CD14-positive monocyte (primary cell): ENCODE measurements around the gene ZNF235. TPM values are rescaled to one million over a fixed set of nuclear protein-coding genes. Genes with fewer than 3 reads are reported as not detected.

Experiments used
- DNase-seq, 3 donors: peaks; one replicate each; pipeline ENCODE4 v3.0.0-alpha.2; 2011 to 2022
- H2AFZ ChIP-seq: 2 replicates; pipeline ENCODE4 v1.6.0; 2012; ENCODE audit warnings: mild to moderate bottlenecking, low read depth, low read length, inconsistent platforms; ENCODE audit not compliant: insufficient read depth, poor library complexity, severe bottlenecking
- H3K27ac ChIP-seq, 2 donors: 1 replicate in 1 of 2; 2 replicates in 1 of 2; pipeline ENCODE4 v1.5.1; 2012 to 2013; ENCODE audit warnings: low read length in 2 of 2, control low read depth in 1 of 2, inconsistent platforms in 1 of 2, low read depth in 1 of 2, mild to moderate bottlenecking in 1 of 2
- H3K27me3 ChIP-seq, 2 donors: one replicate each; pipeline versions ENCODE4 v1.6.0 to v1.6.1; 2011 to 2013; ENCODE audit warnings: low read length in 2 of 2; ENCODE audit not compliant: control insufficient read depth in 2 of 2, insufficient read depth in 2 of 2
- H3K36me3 ChIP-seq, 2 donors: replicated peaks in 1 of 2; 1 replicate in 1 of 2; 2 replicates in 1 of 2; pipeline versions ENCODE4 v1.5.1 to v1.6.1; 2012 to 2013; ENCODE audit warnings: low read length in 2 of 2, control low read depth in 1 of 2, inconsistent platforms in 1 of 2, mild to moderate bottlenecking in 1 of 2; ENCODE audit not compliant: insufficient read depth in 2 of 2, control insufficient read depth in 1 of 2
- H3K4me1 ChIP-seq, 2 donors: 1 replicate in 1 of 2; 2 replicates in 1 of 2; pipeline versions ENCODE4 v1.5.1 to v1.6.1; 2012 to 2013; ENCODE audit warnings: low read length in 2 of 2, control low read depth in 1 of 2, inconsistent platforms in 1 of 2, mild to moderate bottlenecking in 1 of 2, moderate library complexity in 1 of 2; ENCODE audit not compliant: insufficient read depth in 2 of 2, control insufficient read depth in 1 of 2
- H3K4me2 ChIP-seq: replicated peaks from 2 replicates; pipeline ENCODE3; 2012; ENCODE audit warnings: low read length, moderate library complexity, mild to moderate bottlenecking; ENCODE audit not compliant: poor library complexity, severe bottlenecking; ENCODE audit errors: extremely low read depth
- H3K4me3 ChIP-seq, 3 experiments: fragments of 200-600 bp in 1 of 3; sonication (generic) in 1 of 3; replicated peaks in 1 of 3; 1 replicate in 2 of 3; 2 replicates in 1 of 3; pipeline ENCODE4 v1.5.1; 2011 to 2013; ENCODE audit warnings: low read length in 3 of 3, mild to moderate bottlenecking in 3 of 3, control low read depth in 2 of 3, low read depth in 2 of 3, inconsistent platforms in 1 of 3, moderate library complexity in 1 of 3
- H3K79me2 ChIP-seq: 2 replicates; pipeline ENCODE4 v1.6.0; 2012; ENCODE audit warnings: mild to moderate bottlenecking, control low read depth, inconsistent platforms, low read length, moderate library complexity; ENCODE audit not compliant: insufficient read depth
- H3K9ac ChIP-seq: 2 replicates; pipeline ENCODE4 v1.6.0; 2017; ENCODE audit warnings: low read length, mild to moderate bottlenecking; ENCODE audit not compliant: insufficient read depth, poor library complexity, severe bottlenecking
- H3K9me3 ChIP-seq, 2 donors: replicated peaks in 1 of 2; 1 replicate in 1 of 2; 2 replicates in 1 of 2; pipeline versions ENCODE4 v1.5.1 to v1.6.1; 2012 to 2013; ENCODE audit warnings: low read length in 2 of 2, control low read depth in 1 of 2; ENCODE audit not compliant: control insufficient read depth in 1 of 2, insufficient read depth in 1 of 2
- H4K20me1 ChIP-seq: 2 replicates; pipeline ENCODE4 v1.6.0; 2012; ENCODE audit warnings: mild to moderate bottlenecking, low read length, control low read depth, moderate library complexity; ENCODE audit not compliant: insufficient read depth
- H3K27ac Mint-ChIP-seq, 7 donors: one replicate each; pipeline ENCODE4 v1.8.0; 2020; ENCODE audit warnings: mild to moderate bottlenecking in 7 of 7, mixed read lengths in 7 of 7, moderate library complexity in 6 of 7, inconsistent platforms in 2 of 7
- H3K27me3 Mint-ChIP-seq, 3 donors: one replicate each; pipeline ENCODE4 v1.8.0; 2021 to 2022; ENCODE audit warnings: low read depth in 3 of 3, mild to moderate bottlenecking in 3 of 3, mixed read lengths in 3 of 3, moderate library complexity in 3 of 3, inconsistent platforms in 1 of 3
- H3K36me3 Mint-ChIP-seq, 2 donors: one replicate each; pipeline ENCODE4 v1.8.0; 2020; ENCODE audit warnings: mixed read lengths in 2 of 2, inconsistent platforms in 1 of 2, mild to moderate bottlenecking in 1 of 2
- H3K4me1 Mint-ChIP-seq: one replicate; pipeline ENCODE4 v1.8.0; 2020; ENCODE audit warnings: mild to moderate bottlenecking, mixed read lengths
- H3K4me3 Mint-ChIP-seq, 2 donors: one replicate each; pipeline ENCODE4 v1.8.0; 2020; ENCODE audit warnings: mild to moderate bottlenecking in 2 of 2, mixed read lengths in 2 of 2, moderate library complexity in 1 of 2
- H3K9me3 Mint-ChIP-seq, 7 donors: one replicate each; pipeline ENCODE4 v1.8.0; 2020 to 2022; ENCODE audit warnings: mixed read lengths in 7 of 7, mild to moderate bottlenecking in 6 of 7, moderate library complexity in 6 of 7, inconsistent platforms in 2 of 7
- WGBS: methylation state at CpG from one replicate; pipeline ENCODE4 v1.1.5; 2013; ENCODE audit warnings: missing lambda C conversion rate; ENCODE audit not compliant: insufficient coverage; 5-methylcytosine and 5-hydroxymethylcytosine counted together
- intact Hi-C, 2 donors: fragments of 100-400 bp; cut with micrococcal nuclease; formaldehyde crosslinking; loops; one replicate each; pipeline versions ENCODE4 v1.15.0 to v1.15.1; 2023
- polyA plus RNA-seq, 3 donors: library from polyadenylated mRNA; depleted of rRNA in 1 of 3; unstranded in 2 of 3; stranded (reverse) in 1 of 3; fragments of 300-500 nt in 2 of 3; fragments of >200 nt in 1 of 3; fragmentation: Illumina TruSeq in 2 of 3; gene quantifications; 1 replicate in 2 of 3; 2 replicates in 1 of 3; pipeline ENCODE4 v1.2.3, GENCODE V29; 2012 to 2021
- TF ChIP-seq, protein P1 (sequence below): fragments of 200-600 bp; IDR thresholded peaks from one replicate; pipeline ENCODE4 v1.8.0; 2022; ENCODE audit warnings: antibody characterized with exemption, mild to moderate bottlenecking

Gene ZNF235
- polyA plus RNA-seq, 3 donors: 0.64 to 3.0 (median 0.92) TPM

GRCh38 chr19:44313231-44313630 is 8.4 kb upstream of the ZNF235 start:
- H3K36me3 ChIP-seq: no peaks in the 10 kb centered on the region
- H3K27me3 ChIP-seq: no peaks in the 10 kb centered on the region
- no peak overlapping the region for H3K27ac ChIP-seq
- H4K20me1 ChIP-seq: no peaks in the 10 kb centered on the region
- no peaks in the 10 kb centered on the region for H3K4me1 ChIP-seq
- no peak overlapping the region for H3K4me2 ChIP-seq
- H3K4me3 Mint-ChIP-seq: no peak overlapping the region
- no peak for DNase-seq
- H3K27me3 Mint-ChIP-seq: no peaks in the 10 kb centered on the region
- H3K4me1 Mint-ChIP-seq: no peaks in the 10 kb centered on the region
- no peak overlapping the region for H3K27ac Mint-ChIP-seq
- H2AFZ ChIP-seq: no peak overlapping the region
- H3K4me3 ChIP-seq: no peak overlapping the region
- H3K79me2 ChIP-seq: no peaks in the 10 kb centered on the region
- no peak overlapping the region for H3K9ac ChIP-seq
- peaks cover 31 to 62% (median 40%) of the 10 kb centered on the region in 7 donors for H3K9me3 Mint-ChIP-seq
- H3K36me3 Mint-ChIP-seq: no peaks in the 10 kb centered on the region
- intact Hi-C loops: no loop called here
- peaks cover 21 to 59% of the 10 kb centered on the region in 2 donors for H3K9me3 ChIP-seq
- no CpG with 5 or more reads among the region's 1 CpG for whole genome bisulfite sequencing
- TF ChIP-seq, protein P1, sequence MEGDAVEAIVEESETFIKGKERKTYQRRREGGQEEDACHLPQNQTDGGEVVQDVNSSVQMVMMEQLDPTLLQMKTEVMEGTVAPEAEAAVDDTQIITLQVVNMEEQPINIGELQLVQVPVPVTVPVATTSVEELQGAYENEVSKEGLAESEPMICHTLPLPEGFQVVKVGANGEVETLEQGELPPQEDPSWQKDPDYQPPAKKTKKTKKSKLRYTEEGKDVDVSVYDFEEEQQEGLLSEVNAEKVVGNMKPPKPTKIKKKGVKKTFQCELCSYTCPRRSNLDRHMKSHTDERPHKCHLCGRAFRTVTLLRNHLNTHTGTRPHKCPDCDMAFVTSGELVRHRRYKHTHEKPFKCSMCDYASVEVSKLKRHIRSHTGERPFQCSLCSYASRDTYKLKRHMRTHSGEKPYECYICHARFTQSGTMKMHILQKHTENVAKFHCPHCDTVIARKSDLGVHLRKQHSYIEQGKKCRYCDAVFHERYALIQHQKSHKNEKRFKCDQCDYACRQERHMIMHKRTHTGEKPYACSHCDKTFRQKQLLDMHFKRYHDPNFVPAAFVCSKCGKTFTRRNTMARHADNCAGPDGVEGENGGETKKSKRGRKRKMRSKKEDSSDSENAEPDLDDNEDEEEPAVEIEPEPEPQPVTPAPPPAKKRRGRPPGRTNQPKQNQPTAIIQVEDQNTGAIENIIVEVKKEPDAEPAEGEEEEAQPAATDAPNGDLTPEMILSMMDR: no peak

GRCh38 chr19:44308011-44308410 is 3.2 kb upstream of the ZNF235 start:
- H3K9me3 Mint-ChIP-seq: peaks cover 20 to 54% (median 45%) of the 10 kb centered on the region in 7 donors
- no CpG with 5 or more reads among the region's 3 CpGs for WGBS
- Histone ChIP-seq H3K36me3 (no peaks in the 10 kb centered on the region), H4K20me1 (no peaks in the 10 kb centered on the region), H3K9ac (no peak overlapping the region), H3K27me3 (no peaks in the 10 kb centered on the region), H3K9me3 (peaks cover 20 to 66% of the 10 kb centered on the region in 2 donors), H3K4me3 (no peak overlapping the region), H2AFZ (no peak overlapping the region), H3K4me2 (no peak overlapping the region), H3K27ac (no peak overlapping the region), H3K79me2 (peaks cover 3% of the 10 kb centered on the region), H3K4me1 (peaks cover 12 to 19% of the 10 kb centered on the region in 2 donors)
- no peak for DNase-seq
- H3K27me3 Mint-ChIP-seq: peaks cover 1 to 3% (median 2%) of the 10 kb centered on the region in 3 donors
- no peaks in the 10 kb centered on the region for H3K36me3 Mint-ChIP-seq
- TF ChIP-seq, protein P1: no peak
- H3K27ac Mint-ChIP-seq: no peak overlapping the region
- no peak overlapping the region for H3K4me3 Mint-ChIP-seq
- H3K4me1 Mint-ChIP-seq: peaks cover 16% of the 10 kb centered on the region
- intact Hi-C loops: no loop called here
